A549 (cell line): ENCODE data around the gene IL17RC.

Experiments used
- CHD2 ChIP-seq: fragments of 150-350 bp; IDR thresholded peaks from 2 replicates; pipeline ENCODE4 v1.6.1; 2014; ENCODE audit warnings: low read length; ENCODE audit not compliant: partially characterized antibody
- CTCF ChIP-seq: fragments of >200 bp; sonication (Bioruptor Twin); formaldehyde crosslinking; IDR thresholded peaks from 3 replicates; pipeline ENCODE4 v1.5.1; 2016
- EHMT2 ChIP-seq: fragments of 200-600 bp; sonication (generic); IDR thresholded peaks from 2 replicates; pipeline ENCODE4 v1.6.1; 2016; ENCODE audit warnings: antibody characterized with exemption, low read depth, mild to moderate bottlenecking, moderate library complexity
- ELK1 ChIP-seq: fragments of 150-350 bp; IDR thresholded peaks from 2 replicates; pipeline ENCODE4 v1.6.1; 2014; ENCODE audit warnings: low read depth, mild to moderate bottlenecking, low read length
- ESRRA ChIP-seq: fragments of 150-350 bp; IDR thresholded peaks from 2 replicates; pipeline ENCODE4 v1.6.1; 2014; ENCODE audit warnings: mild to moderate bottlenecking, low read length, borderline replicate concordance
- HES2 ChIP-seq: fragments of >200 bp; sonication (Bioruptor Twin); formaldehyde crosslinking; IDR thresholded peaks from 2 replicates; pipeline ENCODE4 v1.6.1; 2016
- HOXA7 ChIP-seq: fragments of 250-450 bp; sonication (Bioruptor Pico); IDR thresholded peaks from 2 replicates; pipeline ENCODE4 v1.5.0; 2020; ENCODE audit warnings: mild to moderate bottlenecking, moderate library complexity
- MAX ChIP-seq: IDR thresholded peaks from 2 replicates; pipeline ENCODE4 v1.6.1; 2012
- POLR2A ChIP-seq: IDR thresholded peaks from 2 replicates; pipeline ENCODE4 v1.6.1; 2012; ENCODE audit warnings: mild to moderate bottlenecking, low read length
- SMC3 ChIP-seq: fragments of >200 bp; sonication (Bioruptor Twin); formaldehyde crosslinking; IDR thresholded peaks from 3 replicates; pipeline ENCODE4 v1.6.1; 2018; ENCODE audit warnings: inconsistent platforms

GRCh38 chr3:9883706-9884554, 33.0 kb upstream of the IL17RC start:
- no peak for TF ChIP-seq CTCF
- no peak for TF ChIP-seq POLR2A
- no peak for TF ChIP-seq ESRRA
- no peak for TF ChIP-seq EHMT2
- TF ChIP-seq HES2 = no peak
- TF ChIP-seq CHD2 = no peak
- no peak for TF ChIP-seq HOXA7
- TF ChIP-seq SMC3 = no peak
- no peak for TF ChIP-seq MAX
- TF ChIP-seq ELK1 = no peak
